HCT116 (cell line): ENCODE measurements around the gene CDHR5. TPM values are rescaled to one million over a fixed set of nuclear protein-coding genes. Genes with fewer than 3 reads are reported as not detected.

ENCODE experiments used
- ATAC-seq: fragments of 200-7000 bp; cut with Tn5 transposase; 2 replicates; pipeline ENCODE4 v1.9.1; 2020; ENCODE audit warnings: mild to moderate bottlenecking, moderate library complexity
- BruUV-seq: library from RNA; stranded (reverse); fragments of 400-500 nt; replicated peaks from 2 replicates; lab custom pipeline; 2021; lab: Mats Ljungman, UMichigan
- CTCF ChIA-PET: fragments of 300-600 bp; sonication (Branson Sonifier 250); formaldehyde crosslinking; loops from one replicate; lab custom pipeline; 2021; ENCODE audit warnings: antibody characterized with exemption; lab: Charles Lee
- POLR2A ChIA-PET: fragments of 300-600, 350-600 bp; sonication (Branson Sonifier 250); formaldehyde crosslinking; loops from one replicate; lab custom pipeline; 2021; ENCODE audit warnings: antibody characterized with exemption; lab: Charles Lee
- RAD21 ChIA-PET, 2 experiments: fragments of 300-600 bp; sonication (Branson Sonifier 250); formaldehyde crosslinking; loops; one replicate each; lab custom pipeline; 2023; ENCODE audit warnings: low total read pairs in 2 of 2; ENCODE audit not compliant: uncharacterized antibody in 2 of 2, unreplicated experiment in 2 of 2, low non-redundant PET in 1 of 2; lab: Charles Lee
- DNase-seq: peaks from one replicate; pipeline ENCODE4 v3.0.0-alpha.2; 2010; ENCODE audit warnings: low read depth, low spot score
- H2AFZ ChIP-seq: fragments of 200-600 bp; shearing (Covaris generic), sonication (generic); 2 replicates; pipeline ENCODE4 v1.6.1; 2017; ENCODE audit warnings: low read depth, mixed run types, mixed read lengths, antibody characterized with exemption, low read length; ENCODE audit not compliant: poor library complexity, severe bottlenecking
- H3K27ac ChIP-seq: 2 replicates; pipeline ENCODE4 v1.5.1; 2012; ENCODE audit warnings: low read depth, low read length
- H3K27me3 ChIP-seq: fragments of 200-600 bp; sonication (generic); 2 replicates; pipeline ENCODE4 v1.6.1; 2016; ENCODE audit warnings: mixed run types, low read length, mixed read lengths; ENCODE audit not compliant: insufficient read depth
- H3K36me3 ChIP-seq, 2 experiments: fragments of 200-500 bp in 1 of 2; fragments of 200-600 bp in 1 of 2; sonication (Bioruptor generic) in 1 of 2; sonication (generic) in 1 of 2; 2 replicates each; pipeline versions ENCODE4 v1.5.1 to v1.6.1; 2014 to 2016; ENCODE audit warnings: low read length in 2 of 2, inconsistent platforms in 1 of 2, mixed read lengths in 1 of 2, mixed run types in 1 of 2; ENCODE audit not compliant: insufficient read depth in 2 of 2, control insufficient read depth in 1 of 2
- H3K4me1 ChIP-seq, 2 experiments: fragments of 200-600 bp in 1 of 2; sonication (generic) in 1 of 2; 2 replicates each; pipeline versions ENCODE4 v1.5.1 to v1.6.1; 2012 to 2017; ENCODE audit warnings: low read length in 2 of 2, inconsistent platforms in 1 of 2, mild to moderate bottlenecking in 1 of 2, mixed read lengths in 1 of 2, mixed run types in 1 of 2, moderate library complexity in 1 of 2; ENCODE audit not compliant: insufficient read depth in 2 of 2, control insufficient read depth in 1 of 2
- H3K4me2 ChIP-seq: fragments of 200-600 bp; sonication (generic); 2 replicates; pipeline ENCODE4 v1.6.1; 2017; ENCODE audit warnings: mixed run types, low read length, mixed read lengths
- H3K4me3 ChIP-seq, 2 experiments: fragments of 200-600 bp in 1 of 2; sonication (generic) in 1 of 2; replicated peaks in 1 of 2; 2 replicates each; pipeline ENCODE4 v1.5.1; 2011 to 2016; ENCODE audit warnings: low read length in 2 of 2, control low read depth in 1 of 2, low read depth in 1 of 2, mild to moderate bottlenecking in 1 of 2, mixed read lengths in 1 of 2, mixed run types in 1 of 2
- H3K79me2 ChIP-seq: fragments of 200-600 bp; sonication (generic); 2 replicates; pipeline ENCODE4 v1.6.1; 2017; ENCODE audit warnings: mild to moderate bottlenecking, mixed run types, low read length, moderate library complexity, mixed read lengths; ENCODE audit not compliant: insufficient read depth
- H3K9ac ChIP-seq: fragments of 200-600 bp; sonication (generic); 2 replicates; pipeline ENCODE4 v1.6.1; 2016; ENCODE audit warnings: low read length, mixed read lengths
- H3K9me2 ChIP-seq: fragments of 200-600 bp; sonication (generic), shearing (Covaris generic); 2 replicates; pipeline ENCODE4 v1.6.1; 2017; ENCODE audit warnings: mixed run types, mild to moderate bottlenecking, moderate library complexity; ENCODE audit not compliant: insufficient read depth
- H3K9me3 ChIP-seq, 2 experiments: fragments of 200-500 bp in 1 of 2; fragments of 200-600 bp in 1 of 2; sonication (Bioruptor generic) in 1 of 2; sonication (generic) in 1 of 2; 2 replicates each; pipeline ENCODE4 v1.6.1; 2014 to 2017; ENCODE audit warnings: low read length in 2 of 2, mixed read lengths in 2 of 2, inconsistent platforms in 1 of 2, low read depth in 1 of 2, mild to moderate bottlenecking in 1 of 2, mixed run types in 1 of 2, moderate library complexity in 1 of 2; ENCODE audit not compliant: control insufficient read depth in 1 of 2, insufficient read depth in 1 of 2
- H4K20me1 ChIP-seq: fragments of 200-600 bp; sonication (generic), shearing (Covaris generic); 2 replicates; pipeline ENCODE4 v1.6.1; 2017; ENCODE audit warnings: mixed run types, mild to moderate bottlenecking, moderate library complexity; ENCODE audit not compliant: insufficient read depth
- ATF3 ChIP-seq: IDR thresholded peaks from 2 replicates; pipeline ENCODE4 v1.6.1; 2012
- CTCF ChIP-seq, 3 experiments: fragments of 200-600 bp in 1 of 3; sonication (generic) in 1 of 3; IDR thresholded peaks in 2 of 3; conservative IDR thresholded peaks in 1 of 3; 2 replicates each; pipeline ENCODE4 v1.5.1; 2012 to 2017; ENCODE audit warnings: low read depth in 2 of 3, low read length in 2 of 3, antibody characterized with exemption in 1 of 3, borderline replicate concordance in 1 of 3, control low read depth in 1 of 3, mild to moderate bottlenecking in 1 of 3, mixed read lengths in 1 of 3, mixed run types in 1 of 3, moderate library complexity in 1 of 3; ENCODE audit not compliant: insufficient read depth in 1 of 3
- ELF1 ChIP-seq: IDR thresholded peaks from 2 replicates; pipeline ENCODE4 v1.6.1; 2012; ENCODE audit warnings: low read depth, borderline replicate concordance
- EZH2phosphoT487 ChIP-seq: fragments of 200-600 bp; IDR thresholded peaks from 2 replicates; pipeline ENCODE4 v1.6.1; 2018; ENCODE audit warnings: antibody characterized with exemption, borderline replicate concordance
- MAX ChIP-seq: IDR thresholded peaks from 2 replicates; pipeline ENCODE4 v1.6.1; 2012
- POLR2A ChIP-seq: IDR thresholded peaks from 2 replicates; pipeline ENCODE4 v1.7.0; 2011; ENCODE audit warnings: borderline replicate concordance; ENCODE audit not compliant: insufficient read depth, insufficient read length; ENCODE audit errors: extremely low read depth
- RAD21 ChIP-seq: IDR thresholded peaks from 2 replicates; pipeline ENCODE4 v1.6.1; 2012; ENCODE audit warnings: low read depth, mild to moderate bottlenecking
- SIN3A ChIP-seq: IDR thresholded peaks from 2 replicates; pipeline ENCODE4 v1.6.1; 2012; ENCODE audit warnings: low read depth
- SRF ChIP-seq: IDR thresholded peaks from 2 replicates; pipeline ENCODE4 v1.6.1; 2012; ENCODE audit warnings: low read depth
- ZBTB33 ChIP-seq: IDR thresholded peaks from 2 replicates; pipeline ENCODE4 v1.6.1; 2011; ENCODE audit warnings: mild to moderate bottlenecking, low read length, moderate library complexity; ENCODE audit not compliant: insufficient replicate concordance; ENCODE audit errors: extremely low read depth
- intact Hi-C: fragments of 100-400 bp; cut with micrococcal nuclease; formaldehyde crosslinking; loops from 2 replicates; pipeline ENCODE4 v1.10.0; 2022
- total RNA-seq: library from RNA; stranded (reverse); gene quantifications from one replicate; pipeline ENCODE4 v1.2.1, GENCODE V29; 2021; ENCODE audit not compliant: unreplicated experiment

Gene CDHR5
- total RNA-seq, 1 experiment from 2014 or later: not detected

GRCh38 chr11:610146-610801 lies 14.5 kb downstream of the CDHR5 start (continued):
- TF ChIP-seq ATF3 (no peak), MAX (no peak), POLR2A (no peak), EZH2phosphoT487 (no peak), SRF (no peak), CTCF (IDR thresholded peaks at IDR 0.05 in 2 of 3, conservative IDR thresholded peaks at IDR 0.05 in 1 of 3; ENCODE audit: borderline replicate concordance in 1 of 3, insufficient read depth in 1 of 3, low read depth in 2 of 3, low read length in 2 of 3) (no peak), ELF1 (no peak)

GRCh38 chr11:609341-609811 lies 15.4 kb downstream of the CDHR5 start:
- Histone ChIP-seq H3K9ac (no peak overlapping the region), H3K27ac (no peak overlapping the region), H3K9me2 (no peaks in the 10 kb centered on the region), H3K4me1 (peaks cover 8 to 21% of the 10 kb centered on the region in 2 experiments), H3K9me3 (no peaks in the 10 kb centered on the region), H3K4me2 (no peak overlapping the region), H3K27me3 (no peaks in the 10 kb centered on the region), H4K20me1 (peaks cover 13% of the 10 kb centered on the region; the same call in 1 of the 2 replicates), H2AFZ (no peak overlapping the region), H3K4me3 (no peak overlapping the region), H3K79me2 (peaks cover 14% of the 10 kb centered on the region; the same call in 1 of the 2 replicates), H3K36me3 (peaks cover 36 to 49% of the 10 kb centered on the region in 2 experiments; a peak in 3 of 4 replicates)
- BruUV-seq: no TSS peak
- CTCF ChIA-PET: no interaction called here
- RAD21 ChIA-PET: no interaction called here
- DNase-seq (no peak), ATAC-seq (no peak)
- TF ChIP-seq ELF1 (no peak), ZBTB33 (no peak), RAD21 (no peak), SIN3A (no peak)
- POLR2A ChIA-PET: no interaction called here
- intact Hi-C loops: no loop called here
